Stimulated activated CD8-positive, alpha-beta memory T cell treated with anti-CD3 and anti-CD28 coated beads, Interleukin-7, amount 100 ng/mL, for 1 hour (primary cell): ENCODE results near the gene GORASP2.

Source experiments
- DNase-seq, 2 donors: peaks; one replicate each; pipeline ENCODE4 v3.0.0-alpha.2; 2020; ENCODE audit warnings: low read depth in 2 of 2

Gene GORASP2

GRCh38 chr2:170966648-170967396 lies 37.8 kb downstream of the GORASP2 start:
- no peak for DNase-seq

- DNase-seq = no peak
Measured at GRCh38 chr2:170967553-170967952, 38.5 kb downstream of the GORASP2 start.

- DNase-seq = no peak
Measured at GRCh38 chr2:170968205-170969003, 39.4 kb downstream of the GORASP2 start.

- DNase-seq = no peak
Measured at GRCh38 chr2:170969030-170969429, 40.0 kb downstream of the GORASP2 start.

GRCh38 chr2:170969872-170970496 lies 40.9 kb downstream of the GORASP2 start:
- no peak for DNase-seq

GRCh38 chr2:170971071-170971470 lies 42.0 kb downstream of the GORASP2 start:
- DNase-seq = no peak

- no peak for DNase-seq
Measured at GRCh38 chr2:170972296-170973224, 43.5 kb downstream of the GORASP2 start.

- no peak for DNase-seq
Measured at GRCh38 chr2:170973225-170973491, 44.1 kb downstream of the GORASP2 start.

- DNase-seq = peak; percentile 72 to 75
Measured at GRCh38 chr2:170973492-170974303, 44.6 kb downstream of the GORASP2 start.

- no peak for DNase-seq
Measured at GRCh38 chr2:170974304-170974993, 45.4 kb downstream of the GORASP2 start.

- DNase-seq = no peak
Measured at GRCh38 chr2:170975127-170975942, 46.3 kb downstream of the GORASP2 start.

- no peak for DNase-seq
Measured at GRCh38 chr2:170975943-170976270, 46.9 kb downstream of the GORASP2 start.

GRCh38 chr2:170984079-170984478 lies 55.0 kb downstream of the GORASP2 start:
- no peak for DNase-seq

- no peak for DNase-seq
Measured at GRCh38 chr2:170985407-170985806, 56.4 kb downstream of the GORASP2 start.

- no peak for DNase-seq
Measured at GRCh38 chr2:170986566-170987258, 57.7 kb downstream of the GORASP2 start.

- no peak for DNase-seq
Measured at GRCh38 chr2:170991398-170992182, 62.5 kb downstream of the GORASP2 start.

- no peak for DNase-seq
Measured at GRCh38 chr2:170996316-170996715, 67.3 kb downstream of the GORASP2 start.
